HG03039 (cell line): ENCODE data around the gene ABHD2.
"Not testable (repeated sequence)": the region's sequence is repeated elsewhere in the genome, so short reads cannot be mapped to it uniquely, and the experiment has no call there.

Experiments
- ATAC-seq: cut with Tn5 transposase; IDR thresholded peaks from one replicate; pipeline ENCODE4 v1.9.1; 2021; ENCODE audit warnings: mild to moderate bottlenecking, moderate library complexity; ENCODE audit not compliant: unreplicated experiment

The ABHD2 gene

DNA sequence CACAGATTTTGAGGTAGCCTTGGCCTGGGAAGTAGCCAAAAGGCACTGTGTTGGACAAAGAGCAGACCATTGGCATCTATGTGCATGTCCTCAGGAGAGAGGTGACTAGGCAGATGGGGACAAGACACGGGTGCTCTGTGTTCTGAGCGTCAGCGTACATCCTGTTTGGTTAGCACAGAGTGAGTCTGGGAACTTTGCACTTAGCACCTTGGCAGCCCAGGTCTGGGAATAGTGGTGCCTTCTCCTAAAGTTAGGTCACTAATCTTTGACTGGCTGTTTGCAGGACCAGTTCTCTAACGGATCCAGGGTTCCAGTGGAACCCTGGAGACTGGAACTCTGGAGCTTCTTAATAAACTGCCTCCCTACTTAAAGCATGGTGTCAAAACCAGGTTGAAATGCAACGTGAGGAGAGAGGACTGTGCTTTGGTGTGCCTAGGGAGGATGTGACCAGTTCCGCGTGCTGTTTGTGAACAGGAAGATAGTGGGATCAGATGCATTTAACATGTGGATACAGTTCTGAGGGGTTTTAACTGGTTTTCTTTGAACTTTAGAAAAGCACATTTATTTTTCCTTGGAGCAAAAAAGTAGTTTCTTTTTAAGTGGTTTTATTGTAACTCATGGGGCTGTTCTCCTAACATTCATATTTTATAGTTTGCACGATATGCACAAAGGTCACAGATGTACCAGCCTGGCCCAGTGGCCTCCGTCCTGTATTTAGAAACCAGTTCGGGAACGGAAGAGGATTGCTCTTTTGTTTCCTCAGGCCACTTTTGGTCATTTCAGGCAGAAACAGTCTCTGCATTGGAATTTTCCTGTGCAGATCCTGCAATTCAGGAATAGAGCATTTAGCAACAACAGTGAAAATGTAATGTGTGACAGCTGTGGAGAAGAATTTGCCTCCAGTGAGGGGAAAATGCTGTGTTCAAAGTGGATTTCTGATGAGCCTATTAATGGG, 48.8 kb downstream of the ABHD2 start:
- no peak for ATAC-seq

DNA sequence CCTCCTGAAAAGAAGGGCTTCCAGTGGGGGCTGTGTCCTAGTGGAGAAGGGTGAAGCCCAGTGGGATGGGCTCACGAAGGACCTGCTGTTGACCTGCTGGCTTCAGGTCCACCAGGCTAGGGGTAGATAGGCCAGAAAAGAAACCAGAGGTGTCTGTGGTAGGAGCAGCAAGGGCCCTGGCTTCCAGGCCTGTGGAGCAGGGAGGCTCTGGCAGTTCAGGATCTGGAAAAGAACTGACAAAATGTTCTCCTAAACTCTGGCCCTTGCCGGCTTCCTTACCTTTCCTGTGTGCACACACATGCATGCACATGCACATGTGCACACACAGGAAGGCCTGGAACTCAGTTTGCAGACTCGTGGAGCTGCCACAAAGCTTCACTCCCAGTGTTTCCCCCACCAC, 49.7 kb downstream of the ABHD2 start:
- no peak for ATAC-seq

GRCh38 chr15:89138999-89139612, 50.9 kb downstream of the ABHD2 start:
- ATAC-seq, result no peak

DNA sequence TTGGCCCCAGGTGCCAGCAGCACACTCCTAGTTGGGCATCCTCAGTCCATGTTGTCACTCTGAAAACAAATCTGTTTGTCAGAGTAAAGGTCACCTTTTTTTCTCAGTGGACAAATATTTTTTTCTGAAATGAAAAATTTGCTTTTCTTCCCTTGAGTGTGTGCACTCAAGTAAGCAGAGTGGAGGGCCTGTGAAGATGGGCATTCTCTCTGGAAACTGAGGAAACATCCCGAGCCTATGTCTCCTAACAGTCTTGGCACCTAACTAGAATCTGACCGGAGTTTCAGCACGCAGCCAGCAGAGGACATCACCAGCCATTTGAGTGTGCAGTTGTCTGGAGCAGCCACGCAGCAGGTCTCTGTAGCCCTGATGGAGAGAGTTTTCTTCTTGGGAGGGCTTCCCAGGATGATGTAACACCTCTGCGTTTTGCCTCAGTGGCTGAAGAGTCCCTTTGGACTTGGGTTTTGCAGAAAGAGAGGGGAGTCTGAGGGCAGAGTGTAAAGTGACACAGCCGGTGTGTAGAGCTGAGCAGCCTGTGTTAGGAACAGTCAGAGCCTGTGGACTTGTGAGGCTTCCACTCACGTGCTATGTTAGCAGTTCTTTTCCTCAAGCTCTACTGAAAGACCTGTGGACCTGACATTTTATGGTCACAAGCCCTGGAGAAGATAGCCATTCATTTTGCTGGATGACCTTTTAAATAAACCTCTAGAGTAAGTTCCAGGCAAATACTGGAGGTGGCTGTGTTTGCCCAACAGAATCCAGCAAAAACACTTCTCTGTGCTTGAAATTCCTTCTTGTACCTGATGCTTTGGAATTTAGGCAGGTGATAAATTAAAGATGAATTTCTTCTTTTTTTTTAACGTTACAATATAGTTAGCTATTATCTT, 51.6 kb downstream of the ABHD2 start:
- no peak for ATAC-seq

- ATAC-seq, result no peak
These were observed 52.3 kb downstream of the ABHD2 start for GRCh38 chr15:89140595-89140994.

- not testable (repeated sequence) for ATAC-seq
These were observed 52.9 kb downstream of the ABHD2 start for GRCh38 chr15:89141159-89141558.

- ATAC-seq, result no peak
These were observed 53.6 kb downstream of the ABHD2 start for GRCh38 chr15:89141885-89142284.

DNA sequence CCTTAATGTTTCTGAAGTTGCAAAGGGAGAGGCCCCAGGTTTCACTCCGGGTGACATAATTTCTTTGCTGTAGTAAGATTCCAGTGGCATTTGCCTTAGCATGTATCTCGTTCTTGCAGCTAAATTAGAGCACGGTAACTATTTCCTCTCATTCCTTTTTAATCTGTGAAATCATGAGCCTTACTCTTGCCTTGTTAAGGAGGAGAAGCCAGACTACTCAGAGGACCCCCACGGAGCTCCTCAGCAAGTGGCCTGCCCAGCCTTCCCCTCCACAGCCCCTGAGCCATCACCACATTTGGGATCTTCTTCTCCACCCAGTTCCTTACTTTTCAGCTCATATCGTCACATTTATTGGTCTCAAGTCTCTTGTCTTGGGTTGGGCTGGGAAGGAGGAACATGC, 54.2 kb downstream of the ABHD2 start:
- no peak for ATAC-seq

DNA sequence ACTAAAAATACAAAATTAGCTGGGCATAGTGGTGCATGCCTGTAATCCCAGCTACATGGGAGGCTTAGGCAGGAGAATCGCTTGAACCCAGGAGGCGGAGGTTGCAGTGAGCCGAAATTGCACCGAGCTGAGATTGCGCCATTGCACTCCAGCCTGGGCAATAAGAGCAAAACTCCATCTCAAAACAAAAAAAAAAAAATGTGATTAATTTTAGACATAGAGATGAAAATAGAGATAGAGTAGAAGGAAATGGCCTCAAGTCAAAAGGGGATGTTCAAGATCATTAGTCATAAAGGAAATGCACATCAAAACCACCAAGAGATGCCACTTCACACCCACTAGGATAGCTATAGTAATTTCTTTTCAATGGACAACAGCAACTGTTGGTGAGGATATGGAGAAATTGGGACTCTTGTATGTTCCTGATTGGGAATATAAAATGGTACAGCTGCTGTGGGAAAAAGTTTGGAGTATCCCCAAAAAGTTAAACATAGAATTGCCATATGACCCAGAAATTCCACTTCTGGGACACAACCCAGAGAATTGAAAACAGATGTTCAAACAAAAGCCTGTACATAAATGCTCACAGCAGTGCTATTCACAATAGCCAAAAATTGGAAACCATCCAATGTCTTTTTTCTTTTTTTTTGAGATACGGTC, 55.4 kb downstream of the ABHD2 start:
- ATAC-seq, result no peak

GRCh38 chr15:89144491-89144890, 56.2 kb downstream of the ABHD2 start:
- ATAC-seq, result no peak

DNA sequence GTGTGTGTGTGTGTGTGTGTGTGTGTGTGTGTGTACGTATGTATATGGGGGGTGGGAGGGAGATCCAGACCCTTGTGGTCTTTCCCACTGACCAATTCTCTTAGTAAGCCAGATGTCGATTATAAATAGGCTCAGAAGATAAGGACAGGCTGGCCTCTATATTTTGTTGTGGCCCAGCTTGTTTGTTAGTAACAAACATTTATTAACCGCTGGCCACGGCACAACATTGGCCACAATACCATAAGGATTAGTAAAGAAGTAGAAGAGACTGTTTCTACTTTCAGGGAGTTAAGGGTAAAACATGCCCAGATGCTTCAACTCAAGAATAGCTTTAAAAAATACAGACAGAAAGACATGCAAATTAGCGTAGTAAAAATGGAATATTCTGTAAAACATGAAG, 58.1 kb downstream of the ABHD2 start:
- no peak for ATAC-seq

DNA sequence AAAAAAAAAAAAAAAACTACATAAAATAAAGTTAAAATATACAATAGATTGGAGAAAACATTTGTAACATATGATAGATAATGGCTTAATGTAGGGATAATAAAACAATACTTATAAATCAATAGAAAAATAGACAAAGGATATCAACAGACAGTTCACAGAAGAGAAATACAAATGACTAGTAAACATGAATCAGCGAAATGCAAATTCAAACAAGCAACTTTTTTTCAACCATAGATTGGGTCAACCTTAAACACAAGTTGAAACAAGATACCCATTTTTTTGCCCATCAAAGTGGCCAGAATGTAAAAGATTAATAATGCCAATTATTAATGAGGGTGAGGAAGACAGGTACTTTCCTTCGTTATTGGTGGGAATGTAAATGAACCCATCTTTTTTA, 59.9 kb downstream of the ABHD2 start:
- no peak for ATAC-seq

GRCh38 chr15:89149501-89150101, 61.3 kb downstream of the ABHD2 start:
- no peak for ATAC-seq

DNA sequence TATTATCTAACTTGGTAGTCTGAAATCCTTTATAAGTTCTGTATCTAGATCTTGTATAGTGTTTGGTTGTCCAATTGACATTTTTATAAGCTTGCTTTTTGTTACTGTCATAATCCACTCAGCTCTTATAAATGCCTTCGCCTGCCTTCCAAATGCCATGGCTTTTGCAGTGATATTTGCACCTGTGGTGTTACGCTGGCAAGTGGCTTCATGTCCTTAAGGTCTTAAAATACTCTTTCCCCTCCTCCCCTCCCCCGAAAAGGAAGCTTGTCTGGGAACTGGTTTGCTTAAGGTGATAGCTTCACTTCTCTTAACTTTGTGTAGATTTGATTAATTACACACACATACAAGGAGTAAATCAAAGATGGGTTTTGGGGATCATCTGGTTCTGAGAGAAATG, 62.0 kb downstream of the ABHD2 start:
- ATAC-seq, result no peak

DNA sequence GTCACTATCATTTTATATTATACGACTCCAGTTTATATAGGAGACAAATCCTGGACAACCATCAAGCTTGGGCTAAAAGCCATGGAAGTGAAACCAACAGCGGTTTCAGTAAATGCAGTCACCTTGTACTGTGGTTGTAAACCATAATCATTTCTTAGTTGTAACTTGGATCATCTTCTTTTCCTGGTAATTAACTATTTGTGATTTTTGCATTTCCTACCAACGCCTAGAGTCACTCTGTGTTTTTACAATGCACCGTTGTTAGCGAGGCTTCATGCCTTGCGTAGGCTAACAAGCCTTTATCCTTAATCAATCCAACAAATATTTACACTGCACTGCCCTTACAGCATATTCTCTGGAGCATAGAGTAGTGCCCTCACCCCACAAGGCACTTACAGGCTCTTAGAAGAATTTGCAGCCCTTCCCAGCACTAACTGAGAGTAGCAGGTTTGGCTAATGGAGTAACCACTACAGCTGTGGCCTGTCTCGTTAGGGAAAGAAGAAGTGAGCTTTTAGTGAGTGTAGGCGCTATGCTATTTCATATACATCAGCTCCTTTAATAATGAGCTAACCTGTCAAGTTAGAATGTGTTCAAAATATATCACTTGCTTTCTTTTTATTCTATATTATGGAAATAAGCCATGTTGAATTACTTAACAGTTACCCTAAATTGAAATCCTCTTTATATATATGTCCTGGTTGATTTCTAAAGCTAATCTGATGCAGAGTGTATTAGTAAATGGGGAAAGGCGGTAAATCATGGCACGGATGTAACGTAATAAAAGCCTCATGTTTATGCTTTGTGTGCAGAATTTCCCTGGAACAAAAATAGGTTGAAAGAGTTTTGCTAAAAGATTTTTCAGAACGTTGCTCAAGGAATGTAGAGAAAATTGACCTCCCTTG, 62.8 kb downstream of the ABHD2 start:
- ATAC-seq, result no peak

DNA sequence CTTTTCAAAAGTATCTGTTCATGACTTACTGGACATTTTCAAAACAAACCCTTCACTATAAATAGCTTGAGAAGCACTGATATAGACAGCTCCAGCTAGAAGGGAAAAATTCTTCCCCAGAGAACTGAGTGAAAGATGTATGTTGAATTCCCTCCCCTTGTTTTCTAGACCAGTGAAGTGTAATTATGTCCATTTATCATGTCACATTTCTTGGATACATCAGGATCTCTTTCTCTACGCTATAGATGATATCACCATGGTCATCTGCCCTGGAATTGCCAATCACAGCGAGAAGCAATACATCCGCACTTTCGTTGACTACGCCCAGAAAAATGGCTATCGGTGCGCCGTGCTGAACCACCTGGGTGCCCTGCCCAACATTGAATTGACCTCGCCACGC, 66.9 kb downstream of the ABHD2 start:
- ATAC-seq, result no peak

DNA sequence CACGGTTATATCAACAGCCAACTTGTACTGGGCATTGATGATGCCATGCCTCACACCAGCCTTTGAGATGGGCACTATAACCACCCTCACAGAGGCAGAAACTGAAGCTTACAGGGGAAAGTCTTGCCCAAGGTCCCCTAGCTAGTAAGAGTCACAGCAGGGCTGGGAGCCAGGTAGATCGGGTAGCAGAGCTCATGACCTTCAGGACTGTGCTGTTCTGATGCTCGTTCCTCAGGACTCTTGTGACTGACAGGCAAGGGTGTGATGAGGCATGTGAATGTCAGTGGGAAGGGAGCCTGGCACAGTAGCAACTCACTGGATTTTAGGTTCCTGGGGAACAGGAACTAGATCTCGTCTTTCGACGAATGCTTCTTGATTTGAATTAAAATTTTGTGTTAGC, 67.4 kb downstream of the ABHD2 start:
- ATAC-seq, result no peak

GRCh38 chr15:89157061-89157460, 68.8 kb downstream of the ABHD2 start:
- ATAC-seq, result no peak

DNA sequence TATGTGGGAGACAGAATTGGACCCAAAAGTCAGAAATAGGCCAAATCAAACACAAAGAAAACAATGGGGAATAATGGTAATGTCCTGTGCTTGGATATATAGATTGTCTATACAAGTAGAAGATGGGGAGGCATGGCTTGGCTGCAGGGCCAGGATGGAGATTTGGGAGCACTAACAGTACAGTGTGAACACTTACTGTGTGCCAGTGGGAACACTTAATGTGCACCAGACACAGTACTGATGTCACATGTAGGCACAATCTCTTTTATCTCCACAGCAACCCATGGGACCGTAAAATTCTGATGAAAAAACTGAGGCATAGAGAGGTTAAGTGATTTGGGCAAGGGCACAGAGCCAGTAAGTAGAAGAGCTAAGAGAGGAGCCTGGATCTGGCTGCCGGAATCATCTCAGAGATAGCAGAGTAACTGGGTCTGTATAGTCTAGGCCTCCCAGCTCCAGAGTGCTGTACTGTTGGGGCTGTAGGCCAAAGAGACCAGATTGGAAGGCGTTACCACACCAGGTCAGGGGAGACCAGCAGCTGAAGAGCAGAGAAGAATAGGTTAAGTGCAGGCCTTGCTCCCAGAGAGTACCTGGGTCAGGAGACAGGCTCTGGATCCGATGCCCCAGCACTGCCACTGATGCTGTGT, 69.8 kb downstream of the ABHD2 start:
- no peak for ATAC-seq
